ENCODE data around the gene FOXJ1.

GRCh38 chr17:76141212-76142038 is at the start of gene FOXJ1:
- TF ChIP-seq CTCF (IDR thresholded peaks at IDR 0.05; ENCODE audit: insufficient read depth, low read length, poor library complexity, severe bottlenecking) (no peak), EZH2phosphoT487 (conservative IDR thresholded peaks at IDR 0.05; ENCODE audit: low read length) (no peak)

Data from SU-DHL-6 (cell line).